Tibial nerve (tissue), 4 donors: ENCODE results near the gene RPTOR. TPM values are rescaled to one million over a fixed set of nuclear protein-coding genes. Genes with fewer than 3 reads are reported as not detected.
"Not testable (repeated sequence)": the region's sequence is repeated elsewhere in the genome, so short reads cannot be mapped to it uniquely, and the experiment has no call there.

Experiments
- DNase-seq, 2 donors: peaks; one replicate each; pipeline ENCODE4 v3.0.0-alpha.2; 2019; ENCODE audit warnings: low spot score in 2 of 2
- H3K27ac ChIP-seq, 4 donors: fragments of 200-600 bp; sonication (generic) in 3 of 4; one replicate each; pipeline ENCODE4 v1.5.1; 2017 to 2019; ENCODE audit warnings: mild to moderate bottlenecking in 1 of 4
- H3K27me3 ChIP-seq, 2 donors: fragments of 200-600 bp; sonication (generic) in 1 of 2; one replicate each; pipeline versions ENCODE4 v1.5.1 to v1.6.0; 2017 to 2019
- H3K36me3 ChIP-seq, 3 donors: fragments of 200-600 bp; sonication (generic); one replicate each; pipeline ENCODE4 v1.5.1; 2018 to 2019
- H3K4me1 ChIP-seq, 4 donors: fragments of 200-600 bp; sonication (generic) in 3 of 4; one replicate each; pipeline ENCODE4 v1.5.1; 2017 to 2019
- H3K4me3 ChIP-seq, 4 donors: fragments of 200-600 bp; sonication (generic) in 3 of 4; one replicate each; pipeline ENCODE4 v1.5.1; 2017 to 2019; ENCODE audit warnings: mild to moderate bottlenecking in 1 of 4, moderate library complexity in 1 of 4
- H3K9me3 ChIP-seq, 4 donors: fragments of 200-600 bp; sonication (generic) in 3 of 4; one replicate each; pipeline ENCODE4 v1.5.1; 2017 to 2019
- EP300 ChIP-seq, 2 donors: sonication (generic); formaldehyde crosslinking; IDR thresholded peaks; one replicate each; pipeline ENCODE4 v1.6.1; 2017; ENCODE audit warnings: antibody characterized with exemption in 2 of 2, mild to moderate bottlenecking in 1 of 2
- POLR2A ChIP-seq, 2 donors: fragments of 450-650 bp; IDR thresholded peaks; one replicate each; pipeline ENCODE4 v1.6.1; 2017; ENCODE audit warnings: antibody characterized with exemption in 2 of 2, mild to moderate bottlenecking in 2 of 2, moderate library complexity in 2 of 2
- WGBS, 2 donors: methylation state at CpG; one replicate each; pipeline ENCODE4 v1.1.5; 2018; 5-methylcytosine and 5-hydroxymethylcytosine counted together
- total RNA-seq, 4 donors: library from RNA; depleted of rRNA; stranded (reverse); fragments of >200 nt; gene quantifications; one replicate each; pipeline ENCODE4 v1.1.0, GENCODE V29; 2016
- TF ChIP-seq, protein P1 (sequence below), 5 experiments: fragments of 200-600 bp in 3 of 5; fragments of 450-650 bp in 2 of 5; sonication (generic) in 3 of 5; IDR thresholded peaks; one replicate each; pipeline ENCODE4 v1.5.1; 2016 to 2019; ENCODE audit warnings: antibody characterized with exemption in 5 of 5, mild to moderate bottlenecking in 3 of 5, moderate library complexity in 2 of 5

RPTOR gene
- total RNA-seq, 4 donors from 2014 or later: 34.7 to 56.4 (median 40.1) TPM

DNA sequence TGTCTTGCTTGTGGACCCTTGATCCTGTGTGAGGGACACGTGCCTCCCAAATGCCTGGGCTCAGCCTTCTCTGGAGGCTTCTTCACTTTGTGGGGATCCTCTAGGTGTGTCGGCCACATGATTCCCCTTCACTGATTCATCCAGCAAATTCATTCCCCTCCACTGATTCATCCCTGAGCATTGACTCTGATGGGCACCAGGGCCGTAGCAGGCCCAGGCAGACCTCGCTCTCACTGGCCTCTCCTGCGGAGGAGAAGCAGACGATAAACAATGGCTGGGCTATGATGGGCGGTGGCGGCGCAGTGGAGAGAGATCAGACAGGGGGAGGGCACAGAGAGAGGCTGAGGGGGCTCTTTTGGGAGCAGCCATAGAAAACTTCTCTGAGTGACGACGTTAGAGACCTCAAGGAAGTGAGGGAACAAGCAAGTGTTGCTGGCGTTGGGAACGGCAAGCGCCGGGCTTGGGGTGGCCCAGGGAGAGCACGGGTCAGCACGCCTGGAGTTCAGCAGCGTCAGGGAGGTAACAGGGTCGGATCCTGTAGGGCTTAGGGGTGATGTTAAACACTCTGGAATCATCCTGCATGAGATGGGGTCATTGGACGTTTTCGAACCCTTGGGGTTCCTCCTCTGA is 17.5 kb upstream of the RPTOR start:
- DNase-seq: no peak
- Histone ChIP-seq H3K4me3 (no peak overlapping the region), H3K4me1 (peaks cover 0 to 9% (median 0%) of the 10 kb centered on the region in 4 donors), H3K36me3 (no peaks in the 10 kb centered on the region), H3K9me3 (no peaks in the 10 kb centered on the region), H3K27ac (no peak overlapping the region), H3K27me3 (peaks cover 0 to 12% of the 10 kb centered on the region in 2 donors)
- TF ChIP-seq, protein P1, sequence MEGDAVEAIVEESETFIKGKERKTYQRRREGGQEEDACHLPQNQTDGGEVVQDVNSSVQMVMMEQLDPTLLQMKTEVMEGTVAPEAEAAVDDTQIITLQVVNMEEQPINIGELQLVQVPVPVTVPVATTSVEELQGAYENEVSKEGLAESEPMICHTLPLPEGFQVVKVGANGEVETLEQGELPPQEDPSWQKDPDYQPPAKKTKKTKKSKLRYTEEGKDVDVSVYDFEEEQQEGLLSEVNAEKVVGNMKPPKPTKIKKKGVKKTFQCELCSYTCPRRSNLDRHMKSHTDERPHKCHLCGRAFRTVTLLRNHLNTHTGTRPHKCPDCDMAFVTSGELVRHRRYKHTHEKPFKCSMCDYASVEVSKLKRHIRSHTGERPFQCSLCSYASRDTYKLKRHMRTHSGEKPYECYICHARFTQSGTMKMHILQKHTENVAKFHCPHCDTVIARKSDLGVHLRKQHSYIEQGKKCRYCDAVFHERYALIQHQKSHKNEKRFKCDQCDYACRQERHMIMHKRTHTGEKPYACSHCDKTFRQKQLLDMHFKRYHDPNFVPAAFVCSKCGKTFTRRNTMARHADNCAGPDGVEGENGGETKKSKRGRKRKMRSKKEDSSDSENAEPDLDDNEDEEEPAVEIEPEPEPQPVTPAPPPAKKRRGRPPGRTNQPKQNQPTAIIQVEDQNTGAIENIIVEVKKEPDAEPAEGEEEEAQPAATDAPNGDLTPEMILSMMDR (IDR thresholded peaks at IDR 0.05): no peak
- no peak for TF ChIP-seq POLR2A (IDR thresholded peaks at IDR 0.05)
- no peak for TF ChIP-seq EP300 (IDR thresholded peaks at IDR 0.05)
- 74 to 77% methylated on average over 21 of the region's 21 CpGs for WGBS, 2 donors

DNA sequence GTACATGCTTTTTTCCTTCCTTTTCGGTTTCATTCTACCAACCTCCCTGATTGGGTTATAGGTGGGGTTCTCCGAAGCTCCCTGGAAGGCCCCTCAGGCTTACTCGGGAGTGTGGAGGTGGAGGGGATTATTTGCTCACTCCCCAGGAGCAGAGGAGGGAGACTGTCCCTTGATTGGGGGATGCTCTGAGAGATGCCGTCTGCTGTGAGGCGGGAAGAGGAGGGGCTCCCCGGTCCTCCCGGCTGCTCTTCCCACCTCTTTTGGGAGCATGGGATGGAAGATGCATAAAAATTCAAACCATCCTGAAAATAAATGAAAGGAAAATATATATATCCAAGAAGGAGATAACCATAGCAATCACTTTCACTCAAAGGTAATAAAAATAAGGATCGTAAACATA is 16.1 kb upstream of the RPTOR start:
- DNase-seq: no peak
- Histone ChIP-seq H3K4me1 (peaks cover 0 to 9% (median 0%) of the 10 kb centered on the region in 4 donors), H3K36me3 (no peaks in the 10 kb centered on the region), H3K27ac (no peak overlapping the region), H3K9me3 (no peaks in the 10 kb centered on the region), H3K27me3 (peaks cover 0 to 12% of the 10 kb centered on the region in 2 donors), H3K4me3 (no peak overlapping the region)
- TF ChIP-seq POLR2A (IDR thresholded peaks at IDR 0.05) (no peak), EP300 (IDR thresholded peaks at IDR 0.05) (no peak)
- TF ChIP-seq, protein P1 (IDR thresholded peaks at IDR 0.05): no peak
- 35 to 47% methylated on average over 8 of the region's 8 CpGs for WGBS, 2 donors

DNA sequence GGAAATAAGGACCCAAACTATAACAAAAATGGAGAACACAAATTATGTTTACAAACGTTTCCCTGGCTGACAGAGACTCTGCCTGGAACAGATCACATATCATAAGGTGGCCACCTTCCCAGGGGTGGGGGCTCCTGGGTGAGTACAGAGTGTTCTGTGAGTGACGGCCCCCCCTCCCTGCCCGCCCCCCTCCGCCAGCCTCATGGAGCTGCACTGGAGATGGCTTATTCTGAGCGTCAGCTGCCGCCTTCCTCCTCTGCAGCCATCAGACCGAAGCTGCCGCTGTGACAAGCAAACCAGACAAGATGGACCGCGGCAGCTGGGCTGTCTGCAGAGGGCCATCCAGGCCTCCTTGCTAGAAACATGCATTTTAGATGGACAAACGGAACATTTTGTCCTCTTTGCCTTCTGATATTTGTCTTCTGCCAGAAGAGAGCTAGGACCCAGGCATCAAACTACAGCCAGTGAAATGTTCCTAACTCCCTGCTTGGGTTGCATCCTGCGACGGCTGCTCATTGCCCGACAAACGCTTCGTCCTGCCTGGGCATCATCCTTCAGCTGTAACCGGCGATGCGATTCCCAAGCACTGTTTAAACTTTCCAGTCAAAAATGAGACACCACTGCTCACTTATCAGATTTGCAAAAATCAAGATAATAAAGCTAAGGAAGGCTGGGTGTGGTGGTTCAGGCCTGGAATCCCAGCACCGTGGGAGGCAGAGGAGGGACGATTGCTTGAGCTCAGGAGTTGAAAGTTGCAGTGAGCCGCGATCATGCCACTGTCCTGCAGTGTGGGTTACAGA is 15.3 kb upstream of the RPTOR start:
- TF ChIP-seq POLR2A (IDR thresholded peaks at IDR 0.05): no peak
- TF ChIP-seq, protein P1 (IDR thresholded peaks at IDR 0.05): no peak
- no peak for TF ChIP-seq EP300 (IDR thresholded peaks at IDR 0.05)
- WGBS, 2 donors: 70 to 72% methylated on average over 21 to 22 of the region's 23 CpGs
- Histone ChIP-seq H3K4me1 (peaks cover 0 to 9% (median 0%) of the 10 kb centered on the region in 4 donors), H3K4me3 (no peak overlapping the region), H3K36me3 (no peaks in the 10 kb centered on the region), H3K9me3 (no peaks in the 10 kb centered on the region), H3K27me3 (peaks cover 0 to 12% of the 10 kb centered on the region in 2 donors), H3K27ac (no peak overlapping the region)
- DNase-seq: no peak

DNA sequence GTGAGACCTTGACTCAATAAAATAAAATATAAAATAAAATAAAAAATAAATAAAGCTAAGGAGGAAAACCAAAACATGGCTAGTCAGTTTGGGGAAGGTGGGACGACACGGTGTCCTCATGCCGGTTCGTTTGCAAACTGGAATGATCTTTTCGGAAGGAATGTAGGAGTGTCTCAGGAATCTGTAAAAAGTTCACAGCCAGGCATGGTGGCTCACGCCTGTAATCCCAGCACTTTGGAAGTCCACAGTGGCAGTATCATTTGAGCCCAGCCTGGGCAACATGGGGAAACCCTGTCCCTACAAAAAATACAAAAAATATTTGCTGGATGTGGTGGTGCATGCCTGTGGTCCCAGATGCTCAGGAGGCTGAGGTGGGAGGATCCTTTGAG is 14.7 kb upstream of the RPTOR start:
- no peak for DNase-seq
- no peak overlapping the region for H3K4me3 ChIP-seq
- TF ChIP-seq POLR2A (IDR thresholded peaks at IDR 0.05): no peak
- no peak for TF ChIP-seq EP300 (IDR thresholded peaks at IDR 0.05)
- TF ChIP-seq, protein P1 (IDR thresholded peaks at IDR 0.05): no peak
- H3K4me1 ChIP-seq: peaks cover 0 to 9% (median 0%) of the 10 kb centered on the region in 4 donors
- no peaks in the 10 kb centered on the region for H3K9me3 ChIP-seq
- no peaks in the 10 kb centered on the region for H3K36me3 ChIP-seq
- peaks cover 0 to 12% of the 10 kb centered on the region in 2 donors for H3K27me3 ChIP-seq
- 62 to 77% methylated on average over 6 of the region's 6 CpGs for WGBS, 2 donors
- no peak overlapping the region for H3K27ac ChIP-seq

DNA sequence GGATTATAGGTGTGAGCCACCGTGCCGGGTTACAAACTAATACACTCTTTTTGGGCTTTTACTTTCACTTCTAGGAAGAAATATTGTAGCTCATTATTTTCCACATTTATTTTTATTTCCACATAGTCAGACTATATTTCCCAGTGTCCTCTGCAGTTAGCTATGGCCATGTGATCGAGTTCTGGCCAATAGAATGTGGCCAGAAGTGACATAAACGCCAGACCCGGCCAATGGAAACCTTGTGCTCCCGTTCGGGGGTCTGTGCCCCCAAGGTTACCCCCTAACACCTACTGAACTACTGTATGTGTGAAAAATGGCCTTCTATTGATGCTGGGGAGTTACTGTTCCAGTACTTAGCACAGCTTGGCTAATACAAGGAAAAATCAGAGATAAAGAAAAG is 13.2 kb upstream of the RPTOR start:
- DNase-seq: no peak

DNA sequence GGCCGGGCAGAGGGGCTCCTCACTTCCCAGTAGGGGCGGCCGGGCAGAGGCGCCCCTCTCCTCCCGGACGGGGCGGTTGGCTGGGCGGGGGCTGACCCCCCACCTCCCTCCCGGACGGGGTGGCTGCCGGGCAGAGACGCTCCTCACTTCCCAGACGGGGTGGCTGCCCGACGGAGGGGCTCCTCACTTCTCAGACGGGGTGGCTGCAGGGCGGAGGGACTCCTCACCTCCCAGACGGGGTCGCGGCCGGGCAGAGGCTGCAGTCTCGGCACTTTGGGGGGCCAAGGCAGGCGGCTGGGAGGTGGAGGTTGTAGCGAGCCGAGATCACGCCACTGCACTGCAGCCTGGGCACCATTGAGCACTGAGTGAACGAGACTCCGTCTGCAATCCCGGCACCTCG is 7.3 kb upstream of the RPTOR start:
- H3K9me3 ChIP-seq: not testable (repeated sequence)

More for the DNA sequence above, 13.2 kb upstream of the RPTOR start:
- TF ChIP-seq POLR2A (IDR thresholded peaks at IDR 0.05): no peak
- no peak for TF ChIP-seq EP300 (IDR thresholded peaks at IDR 0.05)
- TF ChIP-seq, protein P1 (IDR thresholded peaks at IDR 0.05): no peak
- Histone ChIP-seq H3K9me3 (no peaks in the 10 kb centered on the region), H3K27me3 (peaks cover 0 to 12% of the 10 kb centered on the region in 2 donors), H3K27ac (no peak overlapping the region), H3K36me3 (no peaks in the 10 kb centered on the region), H3K4me1 (peaks cover 0 to 9% (median 0%) of the 10 kb centered on the region in 4 donors), H3K4me3 (no peak overlapping the region)
- 69 to 73% methylated on average over 7 of the region's 7 CpGs for WGBS, 2 donors

More for the DNA sequence above, 7.3 kb upstream of the RPTOR start:
- H3K36me3 ChIP-seq, H3K27ac ChIP-seq, DNase-seq, H3K27me3 ChIP-seq, H3K4me3 ChIP-seq, H3K4me1 ChIP-seq: not testable (repeated sequence)
- WGBS, 2 donors: 97 to 100% methylated on average over 4 to 22 of the region's 30 CpGs
